Osteoblast (primary cell): Measurements from ENCODE around the gene C19orf85. TPM values are rescaled to one million over a fixed set of nuclear protein-coding genes. Genes with fewer than 3 reads are reported as not detected.
A peak's percentile ranks its signal among the peaks of the same experiment; 100 is the strongest.
"Not testable (repeated sequence)": the region's sequence is repeated elsewhere in the genome, so short reads cannot be mapped to it uniquely, and the experiment has no call there.

Experiments
- DNase-seq: peaks from one replicate; pipeline ENCODE4 v3.0.0; 2011; ENCODE audit warnings: low spot score, mixed read lengths; ENCODE audit not compliant: insufficient read length; ENCODE audit errors: missing footprints
- H2AFZ ChIP-seq: 2 replicates; pipeline ENCODE4 v1.6.0; 2011; ENCODE audit warnings: mild to moderate bottlenecking, low read length
- H3K27ac ChIP-seq: 2 replicates; pipeline ENCODE4 v1.5.1; 2011; ENCODE audit warnings: mild to moderate bottlenecking, low read depth, low read length, moderate library complexity
- H3K27me3 ChIP-seq: 2 replicates; pipeline ENCODE4 v1.6.0; 2012; ENCODE audit warnings: mild to moderate bottlenecking, control low read depth, inconsistent platforms, low read length, moderate library complexity; ENCODE audit not compliant: insufficient read depth
- H3K36me3 ChIP-seq: 2 replicates; pipeline ENCODE4 v1.5.1; 2011; ENCODE audit warnings: mild to moderate bottlenecking, low read length, control low read depth, moderate library complexity; ENCODE audit not compliant: insufficient read depth
- H3K4me1 ChIP-seq: 2 replicates; pipeline ENCODE4 v1.5.1; 2011; ENCODE audit warnings: mild to moderate bottlenecking, low read length, control low read depth, moderate library complexity; ENCODE audit not compliant: insufficient read depth
- H3K4me2 ChIP-seq: 2 replicates; pipeline ENCODE4 v1.6.0; 2011; ENCODE audit warnings: mild to moderate bottlenecking, low read length; ENCODE audit not compliant: insufficient read depth
- H3K4me3 ChIP-seq: fragments of 200-600 bp; sonication (generic); 3 replicates; pipeline ENCODE4 v1.5.1; 2012; ENCODE audit warnings: mild to moderate bottlenecking, low read length, inconsistent platforms; ENCODE audit not compliant: insufficient read depth
- H3K79me2 ChIP-seq: 2 replicates; pipeline ENCODE4 v1.6.0; 2012; ENCODE audit warnings: mild to moderate bottlenecking, low read length, control low read depth, inconsistent platforms; ENCODE audit not compliant: insufficient read depth
- H3K9me3 ChIP-seq: 2 replicates; pipeline ENCODE4 v1.5.1; 2011; ENCODE audit warnings: low read depth, low read length, control low read depth
- H4K20me1 ChIP-seq: 2 replicates; pipeline ENCODE4 v1.6.0; 2012; ENCODE audit warnings: mild to moderate bottlenecking, low read length, control low read depth; ENCODE audit not compliant: insufficient read depth
- CTCF ChIP-seq: IDR thresholded peaks from 2 replicates; pipeline ENCODE4 v1.5.1; 2011; ENCODE audit warnings: mild to moderate bottlenecking, low read depth, low read length, moderate library complexity; ENCODE audit errors: extremely low read depth
- total RNA-seq: library from RNA; depleted of rRNA; stranded (reverse); fragments of >200 nt; gene quantifications from 2 replicates; pipeline ENCODE4 v1.2.3, GENCODE V29; 2012

The C19orf85 gene
- total RNA-seq, 1 donor, result not detected

GRCh38 chr19:55498246-55498840 lies 33.8 kb upstream of the C19orf85 start:
- TF ChIP-seq CTCF, result no peak
- Histone ChIP-seq H3K9me3 (no peaks in the 10 kb centered on the region), H3K36me3 (peaks cover 57% of the 10 kb centered on the region), H4K20me1 (no peaks in the 10 kb centered on the region), H3K4me3 (no peak overlapping the region), H3K27me3 (no peaks in the 10 kb centered on the region), H3K79me2 (peaks cover 7% of the 10 kb centered on the region), H3K4me2 (no peak overlapping the region), H3K27ac (no peak overlapping the region), H2AFZ (no peak overlapping the region), H3K4me1 (peaks cover 18% of the 10 kb centered on the region)
- DNase-seq, result peak; percentile 35

- Histone ChIP-seq H3K36me3 (peaks cover 57% of the 10 kb centered on the region), H3K4me1 (peaks cover 24% of the 10 kb centered on the region), H3K27me3 (no peaks in the 10 kb centered on the region), H3K4me3 (no peak overlapping the region), H2AFZ (no peak overlapping the region), H3K27ac (no peak overlapping the region), H3K9me3 (no peaks in the 10 kb centered on the region), H4K20me1 (no peaks in the 10 kb centered on the region), H3K79me2 (peaks cover 7% of the 10 kb centered on the region), H3K4me2 (no peak overlapping the region)
- DNase-seq, result peak; percentile 9
- no peak for TF ChIP-seq CTCF
These were observed 33.2 kb upstream of the C19orf85 start for GRCh38 chr19:55497763-55498162.

GRCh38 chr19:55496820-55497219 lies 32.3 kb upstream of the C19orf85 start:
- not testable (repeated sequence) for H2AFZ ChIP-seq, H3K27me3 ChIP-seq, DNase-seq, H3K79me2 ChIP-seq, H3K9me3 ChIP-seq, H3K4me3 ChIP-seq, H3K27ac ChIP-seq, H3K4me2 ChIP-seq, H4K20me1 ChIP-seq
- peaks cover 25% of the 10 kb centered on the region for H3K4me1 ChIP-seq
- H3K36me3 ChIP-seq, result peaks cover 52% of the 10 kb centered on the region

- Histone ChIP-seq H3K4me2 (no peak overlapping the region), H3K27ac (no peak overlapping the region), H3K79me2 (peaks cover 7% of the 10 kb centered on the region), H3K4me3 (no peak overlapping the region), H2AFZ (no peak overlapping the region), H3K27me3 (no peaks in the 10 kb centered on the region), H4K20me1 (no peaks in the 10 kb centered on the region), H3K9me3 (no peaks in the 10 kb centered on the region), H3K36me3 (peaks cover 44% of the 10 kb centered on the region), H3K4me1 (peaks cover 28% of the 10 kb centered on the region)
- TF ChIP-seq CTCF, result no peak
- peak; percentile 65 for DNase-seq
These were observed 31.2 kb upstream of the C19orf85 start for GRCh38 chr19:55495646-55496349.
